SH-SY5Y (cell line): Measurements from ENCODE around the gene G3BP2.

Experiments
- GATA2 ChIP-seq: IDR thresholded peaks from 2 replicates; pipeline ENCODE4 v1.6.1; 2011; ENCODE audit warnings: mild to moderate bottlenecking, low read depth, low read length
- GATA3 ChIP-seq: IDR thresholded peaks from 2 replicates; pipeline ENCODE4 v1.6.1; 2011; ENCODE audit warnings: low read depth, mild to moderate bottlenecking, low read length, moderate library complexity

DNA sequence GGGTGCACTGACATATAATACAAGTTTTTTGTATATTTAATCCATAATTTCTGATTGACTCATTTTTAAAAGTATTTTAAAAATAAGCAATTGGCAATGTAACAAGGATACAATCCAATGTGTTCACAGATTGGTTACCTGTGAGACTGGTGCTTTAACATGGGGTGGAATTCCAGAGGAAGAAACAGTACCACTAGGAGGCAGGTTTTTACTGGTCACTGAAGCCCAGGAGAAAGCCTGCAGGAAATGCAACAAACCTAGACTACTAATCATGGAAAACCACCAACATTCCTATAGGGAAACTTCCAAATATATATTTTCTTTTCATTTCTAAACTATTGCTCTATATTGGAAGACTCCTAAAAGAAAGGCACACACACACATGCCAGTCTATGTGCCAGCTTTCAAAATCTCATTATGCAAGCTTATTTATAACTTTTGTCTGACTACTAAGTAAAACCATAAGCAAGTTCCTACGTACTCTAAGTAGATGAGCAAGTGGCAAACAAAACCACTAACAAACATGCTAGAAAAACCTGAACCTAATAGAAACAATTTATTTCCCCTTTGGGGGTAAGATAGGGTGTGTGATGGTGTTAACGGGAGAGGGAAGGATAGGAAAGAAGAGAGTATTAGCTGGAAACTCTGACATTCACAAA is 19.2 kb downstream of the G3BP2 start:
- TF ChIP-seq GATA2 = no peak
- TF ChIP-seq GATA3 = no peak
